B cell (primary cell): ENCODE results near the gene C17orf113. TPM values are rescaled to one million over a fixed set of nuclear protein-coding genes. Genes with fewer than 3 reads are reported as not detected.

Source experiments
- ATAC-seq: fragments of 200-7000 bp; cut with Tn5 transposase; one replicate; pipeline ENCODE4 v1.10.0; 2021; ENCODE audit warnings: low read depth, mild to moderate bottlenecking, moderate number of reproducible peaks, moderate library complexity
- CTCF ChIA-PET: fragments of 350-600 bp; sonication (Branson Sonifier 250); formaldehyde crosslinking; loops from one replicate; lab custom pipeline; 2021; ENCODE audit warnings: antibody characterized with exemption, inconsistent platforms; lab: Charles Lee
- POLR2A ChIA-PET: fragments of 350-600 bp; sonication (Branson Sonifier 250); formaldehyde crosslinking; loops from one replicate; lab custom pipeline; 2021; ENCODE audit warnings: antibody characterized with exemption; lab: Charles Lee
- DNase-seq: peaks from one replicate; pipeline ENCODE4 v3.0.0; 2013
- H2AFZ ChIP-seq: 2 replicates; pipeline ENCODE4 v1.6.1; 2012; ENCODE audit warnings: mild to moderate bottlenecking, low read depth, low read length; ENCODE audit not compliant: insufficient read depth, poor library complexity, severe bottlenecking
- H3K27ac ChIP-seq, 2 donors: 1 replicate in 1 of 2; 2 replicates in 1 of 2; pipeline ENCODE4 v1.5.1; 2012 to 2013; ENCODE audit warnings: low read length in 2 of 2, mild to moderate bottlenecking in 2 of 2, moderate library complexity in 1 of 2
- H3K27me3 ChIP-seq, 4 experiments: fragments of 200-600 bp in 1 of 4; sonication (generic) in 1 of 4; replicated peaks in 1 of 4; 1 replicate in 2 of 4; 2 replicates in 2 of 4; pipeline versions ENCODE4 v1.6.1 to v1.7.0; 2013 to 2016; ENCODE audit warnings: low read length in 3 of 4, mild to moderate bottlenecking in 2 of 4, mixed read lengths in 1 of 4, moderate library complexity in 1 of 4; ENCODE audit not compliant: insufficient read depth in 4 of 4, control insufficient read depth in 3 of 4; ENCODE audit errors: control extremely low read depth in 1 of 4
- H3K36me3 ChIP-seq, 2 experiments: replicated peaks in 1 of 2; 1 replicate in 1 of 2; 2 replicates in 1 of 2; pipeline versions ENCODE4 v1.6.1 to v1.7.1; 2013; ENCODE audit warnings: low read length in 1 of 2; ENCODE audit not compliant: insufficient read depth in 2 of 2, control insufficient read depth in 1 of 2; ENCODE audit errors: control extremely low read depth in 1 of 2, extremely low read depth in 1 of 2
- H3K4me1 ChIP-seq, 2 donors: fragments of 200-600 bp in 1 of 2; sonication (generic) in 1 of 2; 1 replicate in 1 of 2; 2 replicates in 1 of 2; pipeline versions ENCODE4 v1.5.1 to v1.6.1; 2013 to 2017; ENCODE audit warnings: low read length in 2 of 2; ENCODE audit not compliant: control insufficient read depth in 2 of 2, insufficient read depth in 2 of 2
- H3K4me2 ChIP-seq: replicated peaks from 2 replicates; pipeline ENCODE3; 2012; ENCODE audit warnings: mild to moderate bottlenecking, low read depth, low read length; ENCODE audit not compliant: poor library complexity, severe bottlenecking
- H3K4me3 ChIP-seq, 5 experiments: fragments of 200-600 bp in 1 of 5; sonication (generic) in 1 of 5; 1 replicate in 3 of 5; 2 replicates in 2 of 5; pipeline versions ENCODE4 v1.5.1 to v1.7.0; 2011 to 2016; ENCODE audit warnings: low read length in 4 of 5, mild to moderate bottlenecking in 4 of 5, low read depth in 2 of 5, control low read depth in 1 of 5, moderate library complexity in 1 of 5; ENCODE audit not compliant: insufficient read depth in 1 of 5; ENCODE audit errors: control extremely low read depth in 1 of 5, extremely low read depth in 1 of 5
- H3K79me2 ChIP-seq: fragments of 200-600 bp; sonication (generic); one replicate; pipeline ENCODE4 v1.6.0; 2016; ENCODE audit warnings: low read length; ENCODE audit not compliant: control insufficient read depth, insufficient read depth
- H3K9ac ChIP-seq: fragments of 200-600 bp; sonication (generic); 2 replicates; pipeline ENCODE4 v1.6.1; 2017; ENCODE audit warnings: mild to moderate bottlenecking, low read length, moderate library complexity
- H3K9me3 ChIP-seq, 3 donors: one replicate each; pipeline versions ENCODE4 v1.6.1 to v1.7.1; 2013; ENCODE audit warnings: low read length in 2 of 3; ENCODE audit not compliant: control insufficient read depth in 2 of 3, insufficient read depth in 1 of 3; ENCODE audit errors: control extremely low read depth in 1 of 3
- H4K20me1 ChIP-seq: 2 replicates; pipeline ENCODE4 v1.6.0; 2012; ENCODE audit warnings: mild to moderate bottlenecking, low read length; ENCODE audit not compliant: insufficient read depth, control insufficient read depth, poor library complexity, severe bottlenecking
- H3K27ac Mint-ChIP-seq: one replicate; pipeline ENCODE4 v1.8.0; 2021; ENCODE audit warnings: mixed read lengths
- H3K27me3 Mint-ChIP-seq: one replicate; pipeline ENCODE4 v1.8.0; 2021; ENCODE audit warnings: mixed read lengths
- H3K4me1 Mint-ChIP-seq: one replicate; pipeline ENCODE4 v1.8.0; 2021; ENCODE audit warnings: mixed read lengths
- H3K4me3 Mint-ChIP-seq: one replicate; pipeline ENCODE4 v1.8.0; 2021; ENCODE audit warnings: mixed read lengths
- H3K9me3 Mint-ChIP-seq: one replicate; pipeline ENCODE4 v1.8.0; 2022; ENCODE audit warnings: mixed read lengths; ENCODE audit not compliant: insufficient read depth
- EZH2 ChIP-seq: IDR thresholded peaks from 2 replicates; pipeline ENCODE4 v1.6.1; 2012; ENCODE audit warnings: borderline replicate concordance, low read depth, mild to moderate bottlenecking, moderate library complexity, low read length; ENCODE audit not compliant: insufficient read depth, poor library complexity, severe bottlenecking
- WGBS: methylation state at CpG from one replicate; pipeline ENCODE4 v1.1.5; 2013; ENCODE audit warnings: missing lambda C conversion rate; ENCODE audit not compliant: insufficient coverage; 5-methylcytosine and 5-hydroxymethylcytosine counted together
- intact Hi-C: fragments of 100-400 bp; cut with micrococcal nuclease; formaldehyde crosslinking; loops from one replicate; pipeline ENCODE4 v1.10.0; 2022
- polyA plus RNA-seq: library from polyadenylated mRNA; depleted of rRNA; stranded (reverse); fragments of >200 nt; gene quantifications from 2 replicates; pipeline ENCODE4 v1.2.3, GENCODE V29; 2012
- total RNA-seq, 2 donors: library from RNA; stranded (reverse); fragments of 120-200 nt in 1 of 2; gene quantifications; 1 replicate in 1 of 2; 2 replicates in 1 of 2; pipeline versions ENCODE4 v1.2.3 to v1.2.4, GENCODE V29; 2013 to 2022
- TF ChIP-seq, protein P1 (sequence below): fragments of 200-600 bp; IDR thresholded peaks from one replicate; pipeline ENCODE4 v1.8.0; 2022; ENCODE audit warnings: antibody characterized with exemption, mild to moderate bottlenecking

The C17orf113 gene
- total and polyA plus RNA-seq, 2 donors (not counting 1 experiment from before 2014, with no cell fraction given): 1.2 to 2.1 TPM

- Histone ChIP-seq H2AFZ (no peak overlapping the region), H3K9ac (no peak overlapping the region), H3K9me3 (no peaks in the 10 kb centered on the region), H4K20me1 (no peaks in the 10 kb centered on the region), H3K4me2 (no peak overlapping the region), H3K36me3 (no peaks in the 10 kb centered on the region), H3K27me3 (peaks cover 0 to 6% (median 0%) of the 10 kb centered on the region in 4 experiments), H3K79me2 (no peaks in the 10 kb centered on the region), H3K4me1 (no peaks in the 10 kb centered on the region), H3K27ac (no peak overlapping the region), H3K4me3 (no peak overlapping the region)
- CTCF ChIA-PET: interaction anchor here (0.9 to 1.4 kb wide), 2 partner anchors 37 to 87 kb away, joined by 3 to 4 read pairs; no protein-coding TSS in a partner anchor
- H3K27me3 Mint-ChIP-seq: no peaks in the 10 kb centered on the region
- H3K4me3 Mint-ChIP-seq: no peak overlapping the region
- DNase-seq (no peak), ATAC-seq (no peak)
- no peaks in the 10 kb centered on the region for H3K4me1 Mint-ChIP-seq
- WGBS: 93% methylated on average over 5 of the region's 6 CpGs
- H3K9me3 Mint-ChIP-seq: no peaks in the 10 kb centered on the region
- POLR2A ChIA-PET: no interaction called here
- TF ChIP-seq EZH2: no peak
- TF ChIP-seq, protein P1, sequence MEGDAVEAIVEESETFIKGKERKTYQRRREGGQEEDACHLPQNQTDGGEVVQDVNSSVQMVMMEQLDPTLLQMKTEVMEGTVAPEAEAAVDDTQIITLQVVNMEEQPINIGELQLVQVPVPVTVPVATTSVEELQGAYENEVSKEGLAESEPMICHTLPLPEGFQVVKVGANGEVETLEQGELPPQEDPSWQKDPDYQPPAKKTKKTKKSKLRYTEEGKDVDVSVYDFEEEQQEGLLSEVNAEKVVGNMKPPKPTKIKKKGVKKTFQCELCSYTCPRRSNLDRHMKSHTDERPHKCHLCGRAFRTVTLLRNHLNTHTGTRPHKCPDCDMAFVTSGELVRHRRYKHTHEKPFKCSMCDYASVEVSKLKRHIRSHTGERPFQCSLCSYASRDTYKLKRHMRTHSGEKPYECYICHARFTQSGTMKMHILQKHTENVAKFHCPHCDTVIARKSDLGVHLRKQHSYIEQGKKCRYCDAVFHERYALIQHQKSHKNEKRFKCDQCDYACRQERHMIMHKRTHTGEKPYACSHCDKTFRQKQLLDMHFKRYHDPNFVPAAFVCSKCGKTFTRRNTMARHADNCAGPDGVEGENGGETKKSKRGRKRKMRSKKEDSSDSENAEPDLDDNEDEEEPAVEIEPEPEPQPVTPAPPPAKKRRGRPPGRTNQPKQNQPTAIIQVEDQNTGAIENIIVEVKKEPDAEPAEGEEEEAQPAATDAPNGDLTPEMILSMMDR: no peak
- no peak overlapping the region for H3K27ac Mint-ChIP-seq
- intact Hi-C loops: no loop called here
Observed at GRCh38 chr17:42031584-42031983, 18.8 kb downstream of the C17orf113 start.

DNA sequence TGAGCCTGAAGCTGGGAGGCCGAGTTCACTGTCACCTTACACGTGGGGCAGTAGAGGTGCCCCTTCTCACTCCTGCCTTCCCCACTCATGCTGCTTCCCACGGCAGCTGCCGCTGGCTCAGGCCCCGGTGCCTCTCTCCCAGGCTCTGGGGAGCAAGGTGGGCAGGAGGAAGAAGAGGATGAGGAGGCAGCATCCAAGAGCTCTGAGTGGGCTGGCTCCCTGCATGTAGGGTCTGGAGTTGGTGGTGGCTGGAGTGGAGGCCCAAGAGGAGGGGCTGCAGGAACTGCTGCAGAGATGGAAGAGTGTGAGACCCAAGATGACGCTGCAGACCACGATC is 21.6 kb downstream of the C17orf113 start:
- Histone ChIP-seq H3K4me2 (no peak overlapping the region), H3K9ac (no peak overlapping the region), H3K36me3 (peaks cover 0 to 7% of the 10 kb centered on the region in 2 experiments), H3K27ac (no peak overlapping the region), H3K79me2 (peaks cover 4% of the 10 kb centered on the region), H3K9me3 (no peaks in the 10 kb centered on the region), H4K20me1 (peaks cover 12% of the 10 kb centered on the region), H3K27me3 (peaks cover 0 to 3% (median 0%) of the 10 kb centered on the region in 4 experiments), H3K4me3 (no peak overlapping the region), H2AFZ (no peak overlapping the region), H3K4me1 (peaks cover 11 to 14% of the 10 kb centered on the region in 2 donors)
- no peak overlapping the region for H3K27ac Mint-ChIP-seq
- no peak overlapping the region for H3K4me3 Mint-ChIP-seq
- peaks cover 12% of the 10 kb centered on the region for H3K4me1 Mint-ChIP-seq
- TF ChIP-seq EZH2: no peak
- TF ChIP-seq, protein P1: no peak
- WGBS: 89% methylated on average over 5 of the region's 7 CpGs
- intact Hi-C loops: no loop called here
- ChIA-PET CTCF (interaction anchor here (1.3 to 4.1 kb wide), 3 partner anchors 11 to 85 kb away, joined by 3 to 17 read pairs (median 3); partner anchors contain the start of gene DNAJC7), POLR2A (interaction anchor here (0.6 kb wide), 1 partner anchor 92 kb away, joined by 3 read pairs; the partner anchor contains the start of gene KAT2A)
- DNase-seq (no peak), ATAC-seq (no peak)
- no peaks in the 10 kb centered on the region for H3K9me3 Mint-ChIP-seq
- H3K27me3 Mint-ChIP-seq: no peaks in the 10 kb centered on the region
